ENCODE measurements around the gene NOP16. TPM values are rescaled to one million over a fixed set of nuclear protein-coding genes. Genes with fewer than 3 reads are reported as not detected.

Gene NOP16
- total RNA-seq: 9.6 and 26.1 TPM in 2 replicates

GRCh38 chr5:176388444-176389134 is at the start of gene NOP16, which contains the start of gene HIGD2A:
TSS of gene NOP16 (minus strand) at chr5:176388598. CDS start at chr5:176388539, 59 bp downstream.
TSS of gene HIGD2A (plus strand) at chr5:176388751. CDS start at chr5:176388820, 69 bp downstream.

GRCh38 chr5:176415952-176416924 is 27.8 kb upstream of the NOP16 start, which contains the start of gene CLTB:
TSS of gene CLTB (minus strand) at chr5:176416539. CDS start at chr5:176416363, 176 bp downstream.

GRCh38 chr5:176365351-176366231 is 22.8 kb downstream of the NOP16 start, which contains the start of gene ARL10:
TSS of gene ARL10 (plus strand) at chr5:176365487. CDS start at chr5:176365564, 77 bp downstream.

GRCh38 chr5:176361437-176362232 is 26.8 kb downstream of the NOP16 start, which contains the start of gene KIAA1191:
TSS of gene KIAA1191 (minus strand) at chr5:176361764. CDS start at chr5:176359508, 2,256 bp downstream.

Other genes starting within 250 kb of the NOP16 start
- gene SIMC1, start 150.2 kb downstream of the NOP16 start, total RNA-seq: 3.1 and 3.3 TPM in 2 replicates
- gene KIAA1191, start 26.8 kb downstream of the NOP16 start, total RNA-seq: 116 and 128 TPM in 2 replicates
- gene ARL10, start 23.1 kb downstream of the NOP16 start, total RNA-seq: 9.4 and 9.9 TPM in 2 replicates
- 16.7 and 21.7 TPM in 2 replicates for gene HIGD2A, start 153 bp upstream of the NOP16 start, total RNA-seq
- 95.0 and 155 TPM in 2 replicates for gene CLTB, start 27.9 kb upstream of the NOP16 start, total RNA-seq
- gene FAF2, start 59.8 kb upstream of the NOP16 start, total RNA-seq: 28.8 and 42.2 TPM in 2 replicates
- 0.58 and 1.4 TPM in 2 replicates for gene RNF44, start 148.8 kb upstream of the NOP16 start, total RNA-seq
- not detected in 2 replicates for gene CDHR2, start 160.7 kb upstream of the NOP16 start, total RNA-seq
- 1.7 and 6.1 TPM in 2 replicates for gene GPRIN1, start 221.6 kb upstream of the NOP16 start, total RNA-seq
- gene SNCB, start 241.9 kb upstream of the NOP16 start, total RNA-seq: 0.56 and 1.3 TPM in 2 replicates
- not detected in 2 replicates for gene EIF4E1B, start 242.1 kb upstream of the NOP16 start, total RNA-seq